GM21825 (cell line): ENCODE results near the gene SLC11A1.

Experiments
- ATAC-seq: cut with Tn5 transposase; IDR thresholded peaks from one replicate; pipeline ENCODE4 v1.9.1; 2021; ENCODE audit warnings: mild to moderate bottlenecking, moderate library complexity; ENCODE audit not compliant: unreplicated experiment

Gene SLC11A1, protein sequence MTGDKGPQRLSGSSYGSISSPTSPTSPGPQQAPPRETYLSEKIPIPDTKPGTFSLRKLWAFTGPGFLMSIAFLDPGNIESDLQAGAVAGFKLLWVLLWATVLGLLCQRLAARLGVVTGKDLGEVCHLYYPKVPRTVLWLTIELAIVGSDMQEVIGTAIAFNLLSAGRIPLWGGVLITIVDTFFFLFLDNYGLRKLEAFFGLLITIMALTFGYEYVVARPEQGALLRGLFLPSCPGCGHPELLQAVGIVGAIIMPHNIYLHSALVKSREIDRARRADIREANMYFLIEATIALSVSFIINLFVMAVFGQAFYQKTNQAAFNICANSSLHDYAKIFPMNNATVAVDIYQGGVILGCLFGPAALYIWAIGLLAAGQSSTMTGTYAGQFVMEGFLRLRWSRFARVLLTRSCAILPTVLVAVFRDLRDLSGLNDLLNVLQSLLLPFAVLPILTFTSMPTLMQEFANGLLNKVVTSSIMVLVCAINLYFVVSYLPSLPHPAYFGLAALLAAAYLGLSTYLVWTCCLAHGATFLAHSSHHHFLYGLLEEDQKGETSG

DNA sequence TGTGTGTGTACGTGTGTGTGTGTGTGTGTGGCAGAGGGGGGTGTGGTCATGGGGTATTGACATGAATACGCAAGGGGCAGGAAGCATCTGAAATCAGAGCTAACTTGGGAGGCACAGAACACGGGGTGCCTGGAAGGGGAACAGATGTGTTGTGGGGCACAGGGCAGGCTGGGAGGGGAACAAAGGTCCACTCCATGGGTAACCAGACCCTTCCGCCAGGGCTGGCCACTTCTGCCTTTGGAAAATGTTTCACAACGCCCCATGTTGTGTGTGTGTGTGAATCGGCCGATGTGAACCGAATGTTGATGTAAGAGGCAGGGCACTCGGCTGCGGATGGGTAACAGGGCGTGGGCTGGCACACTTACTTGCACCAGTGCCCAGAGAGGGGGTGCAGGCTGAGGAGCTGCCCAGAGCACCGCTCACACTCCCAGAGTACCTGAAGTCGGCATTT is at the start of gene SLC11A1:
Gene SLC11A1 (plus strand): TSS at position 358 of the 451 bp plus-strand sequence. CDS start 96 bp downstream, outside the sequence.
- ATAC-seq: no peak

DNA sequence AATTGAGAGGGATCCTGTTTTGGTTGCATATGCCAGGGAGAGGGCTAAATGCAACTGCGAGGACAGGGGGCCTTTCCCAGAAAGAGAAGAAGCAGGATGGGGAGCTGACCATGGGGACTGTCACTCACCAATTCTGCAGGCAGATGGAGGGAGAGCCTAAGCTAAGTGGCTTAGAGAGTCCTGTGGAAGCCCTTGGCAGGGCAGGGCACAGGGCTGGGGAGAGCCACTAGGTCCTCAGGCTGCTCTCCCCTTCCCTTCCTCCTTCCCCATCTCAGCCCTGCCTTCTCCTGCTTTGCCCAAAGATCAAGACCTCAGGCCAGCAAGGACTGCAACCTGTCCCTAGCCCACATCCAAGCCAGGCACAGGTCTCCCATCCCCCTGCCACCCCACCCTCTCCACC is 49.8 kb upstream of the SLC11A1 start:
- ATAC-seq: no peak

DNA sequence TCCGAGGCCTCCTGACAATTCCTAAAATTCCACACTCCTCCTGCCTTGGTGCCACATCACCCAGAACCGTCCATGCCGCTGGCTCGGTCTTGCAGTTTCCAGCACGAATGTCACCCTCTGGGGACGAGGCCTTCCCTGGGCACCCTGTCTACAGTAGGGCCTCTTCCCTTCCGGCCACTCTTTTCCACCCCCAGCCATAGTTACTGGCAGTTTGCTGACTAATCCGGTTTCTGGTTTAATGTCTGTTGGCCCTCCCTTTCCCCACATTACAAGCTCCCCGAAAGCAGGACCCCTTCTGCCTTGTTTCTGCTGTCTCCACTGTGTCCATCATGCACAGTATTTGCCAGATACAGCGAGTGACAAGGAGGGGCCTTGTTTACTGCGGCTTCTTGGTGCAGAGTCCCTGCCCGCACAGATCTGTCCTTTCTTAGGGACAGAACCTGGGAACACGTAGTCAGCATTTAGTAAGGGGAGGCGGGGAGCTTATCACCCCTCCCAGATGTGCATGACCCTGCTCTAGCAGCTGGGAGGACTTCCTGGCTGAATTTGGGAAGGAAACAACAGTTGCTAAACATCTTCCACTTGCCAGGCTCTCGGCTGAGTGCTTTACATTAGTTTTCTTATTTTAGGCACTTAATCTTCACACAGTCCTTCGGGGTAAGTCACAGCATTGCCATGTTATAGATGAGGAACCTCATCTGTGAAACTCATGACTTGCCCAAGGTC is 49.0 kb upstream of the SLC11A1 start:
- ATAC-seq: no peak

DNA sequence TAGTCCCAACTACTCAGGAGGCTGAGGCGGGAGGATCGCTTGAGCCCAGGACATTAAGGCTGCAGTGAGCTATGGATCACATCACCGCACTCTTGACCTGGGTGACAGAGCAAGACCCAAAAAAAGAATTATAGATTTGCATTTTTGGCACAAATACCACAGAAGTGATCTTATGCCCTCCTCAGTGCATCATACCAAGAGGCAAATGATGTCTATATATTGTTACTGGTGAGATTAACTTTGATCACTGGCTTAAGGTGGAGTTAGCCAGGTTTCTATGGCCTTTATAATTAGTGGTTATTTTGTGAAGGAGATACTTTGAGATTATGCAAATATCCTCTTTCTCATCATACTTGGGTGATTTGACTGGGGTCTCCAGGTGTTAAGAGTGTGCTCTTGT is 47.5 kb upstream of the SLC11A1 start:
- ATAC-seq: no peak

DNA sequence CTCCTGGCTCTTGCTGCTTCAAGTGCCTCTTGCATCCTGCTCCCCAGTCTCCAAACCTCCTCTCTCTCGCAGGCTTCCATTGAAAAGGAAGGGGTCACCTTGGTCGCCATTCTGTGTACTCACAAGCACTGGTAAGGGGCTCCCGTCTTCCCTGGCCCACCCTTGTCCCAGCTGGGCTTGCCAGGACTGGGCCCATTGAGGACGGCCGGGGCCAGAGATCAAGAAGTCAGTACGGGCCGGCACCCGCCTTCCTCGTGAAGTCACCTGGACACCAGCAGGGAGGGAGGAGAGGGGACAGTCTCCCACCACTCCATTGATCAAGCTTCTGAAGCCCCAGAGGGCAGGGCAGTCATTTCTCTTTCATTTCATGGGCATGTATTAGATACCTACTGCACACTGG is 41.4 kb upstream of the SLC11A1 start:
- no peak for ATAC-seq

DNA sequence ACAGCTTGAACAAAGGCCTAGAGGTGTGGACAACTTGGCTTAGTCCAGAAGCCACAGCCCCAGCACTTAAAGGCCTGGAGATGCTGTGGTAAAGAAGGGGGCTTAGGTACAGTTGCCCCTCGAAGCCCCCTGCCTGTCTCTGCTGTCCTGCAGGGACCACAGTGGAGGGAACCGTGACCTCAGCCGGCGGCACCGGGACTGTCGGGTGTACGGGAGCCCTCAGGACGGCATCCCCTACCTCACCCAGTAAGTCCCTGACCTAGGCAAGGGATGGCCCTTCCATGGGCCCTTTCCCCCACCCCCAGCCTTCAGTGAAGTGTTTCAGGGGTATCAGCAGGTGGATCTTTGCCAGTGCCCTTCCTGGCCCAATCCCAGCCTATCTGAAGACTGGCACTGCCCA is 40.7 kb upstream of the SLC11A1 start:
- no peak for ATAC-seq

DNA sequence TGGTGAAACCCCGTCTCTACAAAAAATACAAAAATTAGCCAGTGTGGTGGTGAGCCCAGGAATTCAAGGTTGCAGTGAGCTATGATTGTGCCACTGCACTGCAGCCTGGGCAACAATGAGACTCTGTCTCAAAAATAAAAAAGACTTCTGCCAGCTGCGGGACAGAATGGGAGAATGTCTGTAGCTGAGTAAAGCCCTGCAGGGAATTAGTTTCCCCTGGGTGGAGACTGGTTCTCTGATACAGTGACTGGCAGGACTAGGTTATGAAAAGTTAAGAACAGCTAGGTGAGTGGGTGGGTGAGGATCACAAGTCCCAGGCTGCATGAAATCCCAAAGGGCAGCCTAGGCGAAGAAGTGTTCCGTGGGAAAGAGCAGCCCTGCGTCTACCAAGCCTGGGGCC is 39.2 kb upstream of the SLC11A1 start:
- ATAC-seq: no peak

DNA sequence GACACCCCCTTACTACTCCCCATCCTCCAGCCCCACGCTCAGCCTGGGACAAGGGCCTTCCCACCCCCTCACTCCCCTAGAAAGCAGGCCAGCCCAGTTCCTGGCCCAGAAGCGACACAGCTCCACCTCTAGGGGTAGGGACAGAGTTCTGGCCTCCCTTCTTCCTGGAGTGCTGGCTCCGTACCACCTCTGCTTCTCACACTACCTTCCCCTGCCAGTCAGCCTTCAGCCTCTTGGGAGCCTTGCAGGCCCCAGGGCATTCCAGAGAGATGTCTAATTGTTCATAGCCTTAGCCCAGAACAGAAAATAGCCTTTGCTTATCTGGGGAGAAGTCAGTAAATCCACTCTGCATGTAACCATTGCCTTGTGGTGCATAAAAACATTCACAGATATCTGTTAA is 38.5 kb upstream of the SLC11A1 start:
- no peak for ATAC-seq

DNA sequence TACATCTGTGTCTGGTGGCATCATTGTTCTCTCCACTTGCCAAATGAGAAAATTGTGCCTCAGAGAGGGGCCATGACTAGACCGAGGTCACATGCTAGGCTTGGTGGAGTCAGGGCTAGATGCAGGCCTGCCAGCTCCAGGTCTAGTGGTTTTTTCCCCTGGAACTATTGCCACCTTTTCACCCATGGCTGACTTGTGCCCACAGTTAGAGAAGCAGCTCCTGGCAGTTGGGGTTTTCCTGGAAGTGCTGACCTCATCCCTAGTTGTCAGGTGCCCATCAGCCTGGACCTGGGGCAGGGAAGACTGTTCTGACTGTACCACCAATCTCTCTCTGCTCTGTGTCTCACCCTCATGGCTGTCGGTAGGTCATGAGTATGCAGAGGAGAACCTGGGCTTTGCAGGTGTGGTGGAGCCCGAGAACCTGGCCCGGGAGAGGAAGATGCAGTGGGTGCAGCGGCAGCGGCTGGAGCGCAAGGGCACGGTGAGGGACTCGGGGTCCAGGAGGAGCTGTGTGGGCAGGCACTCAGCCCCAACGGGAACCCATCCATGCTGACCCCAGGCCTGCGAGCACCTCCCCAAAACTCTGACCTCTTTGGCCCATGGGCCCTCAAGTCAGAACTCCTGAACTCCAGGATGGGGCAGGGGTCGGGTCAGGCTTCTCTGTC is 37.9 kb upstream of the SLC11A1 start:
- no peak for ATAC-seq

DNA sequence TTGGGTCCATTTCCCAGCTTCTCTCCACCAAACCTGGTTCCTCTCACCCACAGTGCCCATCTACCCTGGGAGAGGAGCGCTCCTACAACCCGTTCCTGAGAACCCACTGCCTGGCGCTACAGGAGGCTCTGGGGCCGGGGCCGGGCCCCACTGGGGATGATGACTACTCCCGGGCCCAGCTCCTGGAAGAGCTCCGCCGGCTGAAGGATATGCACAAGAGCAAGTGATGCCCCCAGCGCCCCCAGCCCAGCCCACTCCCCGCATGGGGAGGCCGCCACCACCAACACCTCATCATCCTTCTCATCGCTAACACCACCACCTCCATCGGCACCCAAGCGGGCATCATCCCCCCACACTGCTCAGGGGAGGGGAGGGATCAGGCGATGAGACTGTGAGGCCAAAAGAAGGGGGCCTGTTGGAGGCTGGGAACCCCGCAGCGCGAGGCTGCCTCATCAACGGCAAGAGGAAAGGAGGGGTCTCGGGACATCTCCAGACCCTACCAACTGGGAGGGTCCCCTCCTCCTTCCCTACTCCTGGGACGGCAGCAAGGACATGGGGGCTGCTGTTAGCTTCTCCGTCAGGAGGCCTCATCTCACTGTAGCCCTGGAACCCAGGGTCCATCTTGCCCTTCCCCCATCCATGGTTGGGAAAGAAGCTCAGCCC is 37.2 kb upstream of the SLC11A1 start:
- ATAC-seq: no peak

DNA sequence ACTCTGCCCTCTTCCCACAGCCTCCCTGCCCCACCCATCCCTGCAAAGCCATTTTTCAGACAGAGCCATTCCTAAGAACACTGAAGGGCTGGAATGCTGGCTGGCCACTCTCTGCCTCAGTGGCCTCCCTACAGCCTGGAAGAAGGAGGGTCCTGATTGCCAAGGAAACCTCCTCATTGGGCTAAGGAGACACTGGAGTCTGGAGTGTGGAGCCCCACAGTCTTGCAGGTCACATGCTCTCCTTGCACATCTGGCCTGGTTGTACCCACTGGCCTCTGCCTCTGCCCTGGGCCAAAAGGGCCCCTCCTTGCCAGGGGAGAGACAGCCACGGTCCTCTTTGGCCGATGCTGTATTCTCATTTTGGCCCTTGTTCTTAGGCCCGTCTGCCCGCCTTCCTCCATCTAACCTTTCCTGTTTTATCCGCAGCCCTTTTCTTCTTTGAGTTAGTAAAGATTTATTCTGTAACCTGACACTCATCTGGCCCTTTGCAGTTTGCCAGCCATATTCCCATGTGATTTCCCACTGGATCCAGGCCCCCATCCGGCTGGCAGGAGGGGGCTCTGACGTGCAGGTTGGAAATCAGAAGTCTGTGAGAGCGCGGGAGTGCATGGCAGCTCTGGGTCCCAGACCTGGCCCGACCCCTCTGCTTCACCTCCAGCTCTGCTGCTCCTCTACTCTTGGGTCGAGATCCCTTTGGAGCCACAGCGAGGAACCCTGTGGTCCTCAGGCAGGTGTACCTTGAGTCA is 36.4 kb upstream of the SLC11A1 start:
- no peak for ATAC-seq

DNA sequence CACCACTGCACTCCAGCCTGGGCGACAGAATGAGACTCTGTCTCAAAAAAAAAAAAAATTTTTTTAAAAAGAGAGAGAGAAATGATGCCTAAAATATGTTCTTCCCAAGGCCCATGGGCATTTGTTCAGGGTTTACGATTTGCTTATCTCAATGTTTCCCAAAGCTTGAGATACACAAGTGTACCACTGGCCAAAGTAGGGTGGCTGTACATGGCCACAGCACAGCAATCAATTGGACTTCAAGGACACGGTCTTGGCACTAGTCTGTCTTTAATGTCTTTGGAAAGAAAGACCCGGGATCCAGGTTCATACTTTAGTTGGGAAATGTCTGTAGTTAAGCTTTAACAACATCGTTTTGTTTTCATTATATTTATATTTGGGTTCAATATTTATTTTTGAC is 34.9 kb upstream of the SLC11A1 start:
- no peak for ATAC-seq

DNA sequence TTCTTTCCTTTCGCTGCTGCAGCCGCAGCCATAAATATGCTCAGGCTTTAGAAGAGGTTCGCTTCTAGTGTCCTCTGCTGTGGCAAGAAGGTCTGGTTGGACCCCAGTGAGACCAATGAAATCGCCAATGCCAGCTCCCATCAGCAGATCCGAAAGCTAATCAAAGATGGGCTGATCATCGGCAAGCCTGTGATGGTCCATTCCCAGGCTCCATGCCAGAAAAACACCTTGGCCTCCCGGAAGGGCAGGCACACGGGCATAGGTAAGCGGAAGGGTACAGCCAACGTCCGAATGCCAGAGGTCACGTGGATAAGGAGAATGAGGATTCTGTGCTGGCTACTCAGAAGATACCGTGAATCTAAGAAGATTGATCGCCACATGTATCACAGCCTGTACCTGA is 28.0 kb upstream of the SLC11A1 start:
- ATAC-seq: no peak

DNA sequence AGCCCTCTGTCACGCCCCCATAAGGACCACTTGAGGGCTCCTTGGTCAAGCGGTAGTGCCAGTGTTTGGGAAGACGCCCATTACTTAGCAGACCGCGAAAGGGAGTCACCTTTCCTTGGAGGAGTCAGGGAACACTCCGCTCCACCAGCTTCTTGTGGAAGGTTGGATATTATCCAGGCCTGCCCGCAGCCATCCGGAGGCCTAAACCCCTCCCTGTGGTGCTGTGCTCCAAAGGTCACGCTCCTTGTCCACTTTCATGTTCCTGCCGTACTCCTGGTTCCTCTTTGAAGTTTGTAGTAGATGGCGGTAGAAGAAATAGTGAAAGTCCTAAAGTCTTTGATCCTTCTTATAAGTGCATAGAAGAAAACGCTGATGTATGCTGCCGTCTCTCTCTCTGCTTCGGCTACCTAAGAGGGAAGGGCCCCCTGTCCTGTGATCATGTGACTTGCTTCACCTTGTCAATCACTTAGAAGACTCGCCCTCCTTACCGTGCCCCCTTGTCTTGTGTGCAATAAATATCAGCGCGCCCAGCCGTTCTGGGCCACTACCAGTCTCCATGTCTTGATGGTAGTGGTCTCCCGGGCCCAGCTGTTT is 27.1 kb upstream of the SLC11A1 start:
- ATAC-seq: no peak

DNA sequence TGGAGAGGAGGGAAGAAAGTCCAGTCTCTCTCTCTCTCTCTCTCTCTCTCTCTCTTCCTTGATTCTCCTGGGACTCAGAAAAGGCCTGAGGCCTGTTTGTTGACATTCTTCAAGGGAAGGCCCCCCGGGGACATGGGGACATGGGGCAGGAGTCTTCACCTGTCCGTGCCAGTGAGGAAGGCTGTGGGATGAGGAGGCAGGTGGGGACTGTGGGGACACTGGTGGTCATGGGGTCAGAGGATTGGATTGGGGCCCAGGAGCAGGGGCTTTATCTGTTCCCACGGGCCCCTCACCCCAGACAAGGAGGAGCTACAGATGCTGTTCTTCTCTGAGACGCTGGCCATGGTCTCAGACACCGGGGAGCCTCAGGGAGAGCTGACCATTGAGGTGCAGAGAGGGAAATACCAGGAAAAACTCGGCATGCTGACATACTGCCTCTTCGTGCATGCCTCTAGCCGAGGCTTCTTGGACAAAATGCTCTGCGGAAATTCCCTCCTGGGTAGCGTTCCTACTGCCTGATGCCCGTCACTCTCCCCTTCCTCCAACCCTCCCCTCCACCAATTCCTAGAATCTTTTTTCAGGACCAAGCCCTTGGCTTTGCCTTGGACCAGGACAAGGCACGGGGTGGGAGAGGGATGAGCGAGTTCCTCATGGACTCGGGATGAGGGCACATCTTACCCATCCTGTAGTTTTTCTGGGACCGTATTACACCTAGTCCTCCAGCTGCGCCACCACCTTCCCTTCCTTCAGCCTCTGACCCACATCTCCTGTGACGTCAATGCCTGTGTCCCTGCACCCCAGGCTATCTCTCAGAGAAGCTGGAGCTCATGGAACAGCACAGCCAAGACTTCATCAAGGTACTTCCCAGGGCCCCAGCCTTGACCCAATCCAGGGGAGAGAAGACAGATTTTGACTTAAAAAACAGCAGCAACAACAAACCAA is 24.6 kb upstream of the SLC11A1 start:
- no peak for ATAC-seq

DNA sequence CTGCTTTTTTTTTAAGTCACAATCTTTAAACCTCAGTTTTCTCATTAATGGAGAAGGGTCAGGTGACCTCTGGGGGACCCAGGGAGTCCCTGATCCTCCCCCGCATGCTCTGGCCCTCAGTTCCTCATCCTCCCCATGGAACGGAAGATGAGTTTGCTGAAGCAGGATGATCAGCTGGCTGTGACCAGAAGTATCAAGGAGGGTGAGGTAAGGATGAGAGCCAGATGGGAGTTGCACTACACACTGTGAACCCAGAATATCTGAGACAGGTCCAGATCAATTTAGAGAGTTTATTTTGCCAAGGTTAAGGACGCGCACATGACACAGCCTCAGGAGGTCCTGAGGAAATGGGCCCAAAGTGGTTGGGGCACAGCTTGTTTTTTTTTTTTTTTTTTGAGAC is 21.6 kb upstream of the SLC11A1 start:
- no peak for ATAC-seq

DNA sequence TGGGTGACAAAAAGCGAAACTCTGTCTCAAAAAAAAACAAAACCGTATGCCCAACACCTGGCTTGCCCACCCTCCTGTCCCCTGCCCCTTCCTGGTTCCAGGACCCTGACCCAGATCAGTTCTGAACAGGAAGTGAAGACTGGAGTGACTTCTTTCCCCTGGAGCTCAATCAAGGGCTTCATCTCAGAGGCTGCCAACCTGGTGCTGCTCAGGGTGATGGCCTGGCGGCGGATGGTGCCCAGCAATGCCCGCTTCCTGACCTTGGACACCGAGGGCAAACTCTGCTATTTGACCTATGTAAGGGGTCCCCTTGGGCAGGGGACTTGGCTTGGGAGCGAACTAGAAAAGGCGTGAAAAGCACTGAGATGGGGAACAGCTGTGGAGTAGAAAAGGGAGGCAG is 19.5 kb upstream of the SLC11A1 start:
- no peak for ATAC-seq

DNA sequence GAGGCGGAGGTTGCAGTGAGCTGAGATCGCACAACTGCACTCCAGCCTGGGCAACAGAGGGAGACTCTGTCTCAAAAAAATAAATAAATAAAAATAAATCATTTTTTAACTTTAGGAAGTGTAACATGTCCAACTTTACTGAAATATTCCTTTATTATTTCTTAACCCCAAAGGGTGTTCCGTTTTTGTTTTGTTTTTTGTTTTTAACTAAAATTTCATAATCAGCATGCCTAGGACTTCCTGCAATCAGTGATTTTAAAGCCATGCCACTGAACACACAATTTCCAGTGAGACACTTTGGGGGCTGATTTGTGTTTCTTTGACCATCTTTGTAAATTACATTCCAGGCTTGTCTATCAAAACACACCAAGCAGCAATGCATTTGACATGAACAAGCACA is 18.3 kb upstream of the SLC11A1 start:
- ATAC-seq: no peak

DNA sequence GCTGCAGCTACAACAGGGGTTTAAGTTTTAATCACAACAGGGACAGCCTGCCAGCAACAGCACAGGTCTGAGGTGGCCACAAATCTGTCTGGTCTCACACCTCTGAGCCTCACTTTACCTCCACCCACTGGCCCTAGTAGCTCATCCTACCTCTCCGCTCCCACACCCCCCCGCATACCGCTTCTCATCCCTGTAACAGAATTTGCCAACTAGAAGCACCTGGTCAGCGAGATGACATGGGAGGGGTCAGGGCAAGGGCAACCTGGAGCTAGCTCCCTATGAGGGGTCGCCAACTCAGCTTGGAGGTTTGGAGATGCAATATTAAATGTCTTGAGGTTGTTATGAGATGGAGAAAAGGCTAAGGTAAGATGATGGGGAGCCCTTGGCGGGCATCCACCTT is 17.9 kb upstream of the SLC11A1 start:
- no peak for ATAC-seq
